Measurements from ENCODE around the gene S100P.

DNA sequence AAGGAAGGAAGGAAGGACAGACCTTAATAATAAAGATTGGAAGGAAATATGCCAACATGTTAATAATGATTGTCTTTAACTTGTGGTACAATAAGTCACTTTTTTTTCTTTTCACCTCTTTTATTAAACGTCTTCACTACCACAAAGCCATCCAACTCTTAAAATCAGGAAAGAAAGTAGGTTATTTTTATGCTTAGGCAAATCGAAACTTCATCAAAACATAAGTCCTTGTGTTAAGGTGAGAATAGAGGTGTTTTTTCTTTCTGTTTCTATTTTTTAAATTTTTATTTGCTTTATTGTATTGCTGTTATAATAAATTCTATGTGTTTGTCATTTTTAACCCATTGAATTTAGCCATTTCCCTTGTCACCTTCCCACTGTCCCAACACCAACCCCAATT is 48.8 kb downstream of the S100P start:
- TF ChIP-seq, protein P1, sequence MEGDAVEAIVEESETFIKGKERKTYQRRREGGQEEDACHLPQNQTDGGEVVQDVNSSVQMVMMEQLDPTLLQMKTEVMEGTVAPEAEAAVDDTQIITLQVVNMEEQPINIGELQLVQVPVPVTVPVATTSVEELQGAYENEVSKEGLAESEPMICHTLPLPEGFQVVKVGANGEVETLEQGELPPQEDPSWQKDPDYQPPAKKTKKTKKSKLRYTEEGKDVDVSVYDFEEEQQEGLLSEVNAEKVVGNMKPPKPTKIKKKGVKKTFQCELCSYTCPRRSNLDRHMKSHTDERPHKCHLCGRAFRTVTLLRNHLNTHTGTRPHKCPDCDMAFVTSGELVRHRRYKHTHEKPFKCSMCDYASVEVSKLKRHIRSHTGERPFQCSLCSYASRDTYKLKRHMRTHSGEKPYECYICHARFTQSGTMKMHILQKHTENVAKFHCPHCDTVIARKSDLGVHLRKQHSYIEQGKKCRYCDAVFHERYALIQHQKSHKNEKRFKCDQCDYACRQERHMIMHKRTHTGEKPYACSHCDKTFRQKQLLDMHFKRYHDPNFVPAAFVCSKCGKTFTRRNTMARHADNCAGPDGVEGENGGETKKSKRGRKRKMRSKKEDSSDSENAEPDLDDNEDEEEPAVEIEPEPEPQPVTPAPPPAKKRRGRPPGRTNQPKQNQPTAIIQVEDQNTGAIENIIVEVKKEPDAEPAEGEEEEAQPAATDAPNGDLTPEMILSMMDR (IDR thresholded peaks at IDR 0.05 in 4 of 5, conservative IDR thresholded peaks at IDR 0.05 in 1 of 5), result no peak
- no peak for TF ChIP-seq POLR2A (IDR thresholded peaks at IDR 0.05)

Measured in gastrocnemius medialis (tissue), 4 donors.